Left lobe of liver (tissue), 2 donors: ENCODE measurements around the gene GPR52. TPM values are rescaled to one million over a fixed set of nuclear protein-coding genes. Genes with fewer than 3 reads are reported as not detected.
"Not testable (repeated sequence)": the region's sequence is repeated elsewhere in the genome, so short reads cannot be mapped to it uniquely, and the experiment has no call there.

Source experiments
- ATAC-seq: fragments of 200-7000 bp; cut with Tn5 transposase; one replicate; pipeline ENCODE4 v1.9.1; 2020; ENCODE audit warnings: mild to moderate bottlenecking, moderate library complexity
- DNase-seq: peaks from one replicate; pipeline ENCODE4 v3.0.0-alpha.2; 2020; ENCODE audit warnings: low spot score
- total RNA-seq: library from RNA; stranded (reverse); gene quantifications from one replicate; pipeline ENCODE4 v1.2.1, GENCODE V29; 2021
- donor health status: DM: no; HTN: no; CAD: no; lungs with moderate emphysema.
- donor health status: DM: no; HTN: yes; CAD: no.

The GPR52 gene, protein sequence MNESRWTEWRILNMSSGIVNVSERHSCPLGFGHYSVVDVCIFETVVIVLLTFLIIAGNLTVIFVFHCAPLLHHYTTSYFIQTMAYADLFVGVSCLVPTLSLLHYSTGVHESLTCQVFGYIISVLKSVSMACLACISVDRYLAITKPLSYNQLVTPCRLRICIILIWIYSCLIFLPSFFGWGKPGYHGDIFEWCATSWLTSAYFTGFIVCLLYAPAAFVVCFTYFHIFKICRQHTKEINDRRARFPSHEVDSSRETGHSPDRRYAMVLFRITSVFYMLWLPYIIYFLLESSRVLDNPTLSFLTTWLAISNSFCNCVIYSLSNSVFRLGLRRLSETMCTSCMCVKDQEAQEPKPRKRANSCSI
- total RNA-seq: 1.0 TPM

DNA sequence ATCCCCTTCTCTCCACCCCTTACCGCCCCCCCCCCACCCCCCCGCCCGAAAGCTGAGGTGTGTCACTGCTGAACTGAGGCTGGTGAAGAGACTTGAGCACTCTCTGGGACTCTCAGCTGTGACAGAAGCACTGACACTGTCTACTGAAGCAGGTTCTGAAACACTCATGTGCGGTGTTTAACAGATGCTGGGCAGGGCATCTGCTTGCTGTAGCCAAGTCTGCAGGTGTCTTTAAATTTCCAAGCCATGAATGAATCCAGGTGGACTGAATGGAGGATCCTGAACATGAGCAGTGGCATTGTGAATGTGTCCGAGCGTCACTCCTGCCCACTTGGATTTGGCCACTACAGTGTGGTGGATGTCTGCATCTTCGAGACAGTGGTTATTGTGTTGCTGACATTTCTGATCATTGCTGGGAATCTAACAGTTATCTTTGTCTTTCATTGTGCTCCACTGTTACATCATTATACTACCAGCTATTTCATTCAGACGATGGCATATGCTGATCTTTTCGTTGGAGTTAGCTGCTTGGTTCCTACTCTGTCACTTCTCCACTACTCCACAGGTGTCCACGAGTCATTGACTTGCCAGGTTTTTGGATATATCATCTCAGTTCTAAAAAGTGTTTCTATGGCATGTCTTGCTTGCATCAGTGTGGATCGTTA, at the start of gene GPR52:
Gene GPR52 (plus strand): TSS at position 99 of the 665 bp plus-strand sequence. CDS start 148 bp downstream, at position 247.
- DNase-seq (no peak), ATAC-seq (no peak)

- ATAC-seq: no peak
- DNase-seq: no peak
These were observed 49.5 kb upstream of the GPR52 start for GRCh38 chr1:174398246-174398645.

- DNase-seq: no peak
- no peak for ATAC-seq
These were observed 48.6 kb upstream of the GPR52 start for GRCh38 chr1:174399211-174399610.

GRCh38 chr1:174401075-174401474, 46.7 kb upstream of the GPR52 start:
- ATAC-seq (no peak), DNase-seq (no peak)

DNA sequence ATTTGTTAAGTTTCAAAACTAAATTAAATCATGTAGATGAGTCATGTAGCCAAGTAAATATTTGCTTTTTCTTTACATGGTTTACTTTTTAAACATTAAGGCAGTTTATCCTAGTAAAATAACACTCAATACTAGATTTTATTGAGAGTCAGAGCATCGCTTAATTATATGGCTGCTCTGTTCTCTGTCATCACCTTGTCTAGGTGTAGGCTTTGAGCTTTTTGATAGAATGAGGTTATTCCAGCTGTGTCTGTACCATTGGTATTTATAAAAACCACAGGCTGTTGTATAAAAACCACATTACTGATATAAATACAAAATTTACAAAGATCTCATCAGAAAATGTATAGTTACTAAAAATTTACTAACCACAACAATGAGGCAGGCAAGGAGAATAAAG, 42.5 kb upstream of the GPR52 start:
- ATAC-seq (no peak), DNase-seq (no peak)

DNA sequence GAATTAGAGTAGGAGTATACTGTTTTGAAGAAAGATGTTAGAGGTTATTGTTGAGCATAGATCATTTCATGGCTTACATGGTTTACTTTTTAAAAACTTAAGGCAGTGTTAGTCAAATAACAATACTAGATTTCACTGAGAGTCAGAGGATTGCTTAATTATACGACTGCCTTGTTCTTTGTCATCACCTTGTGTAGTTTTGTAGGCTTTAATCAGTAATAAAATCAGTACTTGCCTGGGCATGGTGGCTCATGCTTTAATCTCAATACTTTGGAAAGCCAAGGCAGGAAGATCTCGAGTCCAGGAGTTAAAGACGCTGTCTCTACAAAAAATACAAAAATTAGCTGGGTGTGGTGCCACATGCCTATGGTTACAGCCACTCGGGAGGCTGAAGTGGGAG, 41.3 kb upstream of the GPR52 start:
- DNase-seq: no peak
- no peak for ATAC-seq

- no peak for ATAC-seq
- no peak for DNase-seq
These were observed 40.1 kb upstream of the GPR52 start for GRCh38 chr1:174407665-174408064.

- ATAC-seq (no peak), DNase-seq (no peak)
These were observed 39.6 kb upstream of the GPR52 start for GRCh38 chr1:174408146-174408545.

GRCh38 chr1:174409801-174410200, 38.0 kb upstream of the GPR52 start:
- DNase-seq, ATAC-seq: not testable (repeated sequence)

- DNase-seq: peak; percentile 47
- peak; percentile 97 for ATAC-seq
These were observed 34.1 kb upstream of the GPR52 start for GRCh38 chr1:174413632-174414031.

- DNase-seq: no peak
- peak; percentile 58 for ATAC-seq
These were observed 33.6 kb upstream of the GPR52 start for GRCh38 chr1:174414203-174414602.

GRCh38 chr1:174415506-174415905, 32.3 kb upstream of the GPR52 start:
- DNase-seq: no peak
- no peak for ATAC-seq

DNA sequence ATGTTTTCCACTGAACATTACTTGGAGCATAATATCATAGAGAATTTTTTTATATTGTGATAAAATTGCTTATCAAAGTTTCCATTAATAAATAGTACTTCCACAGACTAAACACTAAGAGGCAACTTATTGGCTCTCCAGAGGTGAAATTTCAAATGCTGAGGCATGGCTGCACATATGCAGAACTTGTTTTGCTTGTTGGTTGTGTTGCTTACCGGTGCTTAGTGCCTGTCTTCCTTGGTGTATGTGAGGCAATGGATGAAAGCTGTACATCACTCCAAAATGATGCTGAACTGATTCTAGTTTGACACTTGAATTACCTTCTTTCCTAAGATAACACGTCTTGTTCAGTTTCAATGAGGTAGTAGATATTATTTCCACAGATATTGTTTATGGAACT, 29.8 kb upstream of the GPR52 start:
- DNase-seq (no peak), ATAC-seq (no peak)

DNA sequence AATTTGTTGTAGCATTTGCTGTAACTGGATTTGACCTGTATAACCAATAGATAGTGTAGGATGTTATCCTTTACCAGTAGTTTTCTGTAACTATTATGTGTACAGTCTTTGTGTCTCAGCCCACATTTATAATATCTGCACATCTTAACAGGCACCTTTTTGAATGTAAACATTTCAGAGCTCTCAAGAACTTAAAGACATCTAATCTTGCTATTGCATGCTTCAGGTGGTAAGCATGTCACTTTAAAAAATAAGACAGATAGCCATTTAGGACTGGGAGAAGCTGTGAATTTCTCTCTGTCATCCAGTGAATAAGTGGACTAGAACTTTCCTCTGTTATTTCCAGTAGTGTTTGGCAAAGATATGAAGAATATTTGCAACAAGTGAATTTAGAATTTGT, 22.6 kb upstream of the GPR52 start:
- ATAC-seq: no peak

DNA sequence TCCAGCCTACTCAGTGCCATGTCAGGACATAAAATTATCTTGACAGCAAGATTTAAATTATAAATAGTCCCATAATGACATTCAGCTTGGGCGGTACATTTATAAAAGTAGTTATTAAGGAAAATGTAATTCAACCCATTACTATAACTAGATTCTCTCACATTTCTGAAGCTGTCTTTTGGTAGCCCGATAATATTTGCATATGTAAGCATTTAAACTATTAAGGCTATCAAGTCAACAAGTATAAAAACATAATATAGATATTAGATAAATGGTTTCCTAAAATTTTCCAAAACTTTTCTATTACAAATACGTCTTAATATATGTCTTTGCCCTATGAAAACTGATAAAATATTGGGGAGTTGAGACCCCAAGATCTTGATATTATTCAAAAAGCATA, 21.6 kb upstream of the GPR52 start:
- DNase-seq: no peak

More for the DNA sequence above, 22.6 kb upstream of the GPR52 start:
- no peak for DNase-seq

GRCh38 chr1:174428033-174428432, 19.7 kb upstream of the GPR52 start:
- DNase-seq (no peak), ATAC-seq (peak; percentile 14)

More for the DNA sequence above, 21.6 kb upstream of the GPR52 start:
- no peak for ATAC-seq

- DNase-seq (no peak), ATAC-seq (no peak)
These were observed 19.0 kb upstream of the GPR52 start for GRCh38 chr1:174428739-174429138.

- ATAC-seq (no peak), DNase-seq (no peak)
These were observed 14.3 kb upstream of the GPR52 start for GRCh38 chr1:174433451-174433850.

DNA sequence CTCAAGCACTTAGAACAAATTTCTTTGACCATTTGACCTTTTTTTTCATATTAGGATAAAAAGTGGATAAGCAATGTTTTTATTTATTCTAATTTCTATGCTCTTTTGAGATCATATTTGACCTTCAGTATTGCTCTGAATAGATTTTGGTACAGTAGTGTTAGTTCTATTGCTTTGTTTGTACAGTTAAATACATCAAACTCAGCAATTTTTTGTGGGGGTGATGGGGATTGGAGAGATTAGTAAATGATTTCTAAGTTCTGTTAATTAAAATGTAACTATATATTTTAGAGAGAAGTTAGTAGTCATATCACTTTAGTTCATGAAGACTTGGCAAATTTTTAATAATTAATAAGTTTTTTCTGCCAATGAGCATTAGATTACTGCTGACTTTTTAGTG, 2.4 kb upstream of the GPR52 start:
- ATAC-seq (no peak), DNase-seq (no peak)

GRCh38 chr1:174445817-174446216, 1.9 kb upstream of the GPR52 start:
- no peak for DNase-seq
- ATAC-seq: no peak

DNA sequence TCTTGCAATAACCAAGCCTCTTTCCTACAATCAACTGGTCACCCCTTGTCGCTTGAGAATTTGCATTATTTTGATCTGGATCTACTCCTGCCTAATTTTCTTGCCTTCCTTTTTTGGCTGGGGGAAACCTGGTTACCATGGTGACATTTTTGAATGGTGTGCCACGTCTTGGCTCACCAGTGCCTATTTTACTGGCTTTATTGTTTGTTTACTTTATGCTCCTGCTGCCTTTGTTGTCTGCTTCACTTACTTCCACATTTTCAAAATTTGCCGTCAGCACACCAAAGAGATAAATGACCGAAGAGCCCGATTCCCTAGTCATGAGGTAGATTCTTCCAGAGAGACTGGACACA, 743 bp downstream of the GPR52 start:
- ATAC-seq (no peak), DNase-seq (no peak)

- ATAC-seq (no peak), DNase-seq (no peak)
These were observed 1.2 kb downstream of the GPR52 start for GRCh38 chr1:174448974-174449373.

DNA sequence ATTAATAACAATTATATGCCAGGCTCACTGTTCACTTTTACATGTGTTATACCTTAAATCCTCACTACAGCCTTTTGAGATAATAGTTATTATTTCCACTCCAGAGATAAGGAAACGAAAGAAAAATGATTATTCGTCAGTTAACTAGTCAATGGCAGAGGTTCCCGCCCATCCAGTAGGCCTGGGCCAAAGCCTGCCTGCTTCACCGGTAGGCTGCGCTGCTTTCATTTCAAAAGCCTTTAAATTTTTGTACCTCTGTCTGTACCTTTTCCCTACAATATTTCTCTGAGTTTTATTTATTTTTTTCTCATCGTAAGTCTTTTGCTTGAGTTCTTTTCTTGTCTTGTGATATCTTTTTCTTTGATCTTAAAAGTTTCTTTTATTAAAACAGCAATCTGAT, 3.6 kb downstream of the GPR52 start:
- ATAC-seq: no peak
- no peak for DNase-seq
